IPS DF 4.7 (cell line): ENCODE results near the gene AMOT.

Source experiments
- DNase-seq: peaks from one replicate; pipeline ENCODE4 v3.0.0-alpha.2; 2013; ENCODE audit warnings: low spot score; ENCODE audit errors: extremely low read depth

Gene AMOT

GRCh38 chrX:112803060-112803459, 37.6 kb downstream of the AMOT start:
- no peak for DNase-seq

DNA sequence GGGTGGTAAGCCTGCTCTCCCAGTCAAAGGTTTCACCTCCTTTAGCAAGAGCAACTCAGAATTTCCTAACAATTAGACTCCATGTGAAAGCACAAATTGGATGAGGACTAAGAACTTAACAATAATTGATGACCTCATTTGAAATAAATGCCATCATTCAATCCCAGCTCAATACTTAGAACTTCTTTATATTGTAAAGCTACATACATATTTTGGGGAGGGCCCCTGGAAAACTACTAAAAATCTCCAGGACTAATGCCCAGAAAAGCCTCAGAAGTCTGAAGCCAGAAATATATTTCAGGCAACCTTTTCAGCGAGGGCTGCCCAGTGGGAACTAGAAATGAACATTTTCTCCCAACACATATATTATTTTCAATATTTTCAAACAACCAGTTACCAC, 38.1 kb downstream of the AMOT start:
- DNase-seq = no peak

DNA sequence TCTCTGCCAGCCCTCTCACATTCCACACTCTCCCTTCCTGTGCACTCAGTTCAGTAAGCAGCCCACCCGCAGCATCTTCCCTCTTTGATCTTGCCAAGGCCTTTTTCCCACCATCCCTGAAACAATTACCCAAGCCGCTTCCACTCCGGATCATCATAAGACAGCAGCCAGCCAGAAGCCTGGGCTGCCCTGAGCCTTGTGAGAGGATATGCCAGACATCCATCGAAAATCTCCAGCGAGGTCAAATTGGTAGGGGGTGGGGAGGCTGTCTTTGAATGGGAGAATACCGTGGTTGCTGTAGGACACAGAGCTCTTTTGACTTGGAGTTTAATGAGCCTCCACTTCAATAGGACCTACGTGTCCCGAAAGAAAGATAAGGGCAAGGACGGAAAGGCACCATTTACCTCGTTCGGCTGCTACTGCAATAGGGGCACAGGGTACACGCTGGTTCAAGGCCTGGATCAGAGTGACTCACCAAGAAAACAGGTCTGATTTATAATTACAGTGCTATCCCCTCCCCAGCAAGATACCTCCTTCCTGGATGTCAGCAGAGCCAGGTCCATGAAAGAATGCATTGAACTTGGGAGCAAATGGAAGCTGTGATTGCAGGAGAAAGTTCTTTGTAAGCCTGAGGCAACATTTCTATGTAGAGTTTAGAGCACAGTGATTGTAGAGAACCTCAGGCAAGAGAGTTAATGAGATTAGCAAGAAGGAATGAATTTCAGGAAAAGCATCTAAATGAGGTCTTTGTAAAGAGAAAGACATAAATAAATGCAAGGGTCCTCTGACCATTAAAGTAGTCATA, 39.5 kb downstream of the AMOT start:
- DNase-seq = no peak

DNA sequence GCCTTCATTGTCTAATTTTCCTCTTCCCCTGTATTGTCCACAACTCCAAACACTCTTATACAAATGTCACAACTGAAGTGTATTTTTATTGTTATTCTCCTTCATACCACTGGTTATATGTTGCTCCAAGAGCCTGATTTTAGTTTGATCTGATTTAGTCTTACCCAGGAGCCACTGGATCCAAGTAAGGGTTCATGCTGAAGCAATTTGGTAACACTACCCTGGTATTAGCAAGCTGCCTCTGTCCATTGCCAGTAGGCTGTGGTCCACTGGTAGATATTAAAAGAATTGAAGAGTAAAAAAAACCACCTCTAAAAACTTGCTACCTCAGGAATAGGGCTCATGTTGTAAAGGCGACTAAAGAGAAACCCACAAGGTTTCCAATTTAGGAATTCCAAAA, 41.2 kb downstream of the AMOT start:
- no peak for DNase-seq

DNA sequence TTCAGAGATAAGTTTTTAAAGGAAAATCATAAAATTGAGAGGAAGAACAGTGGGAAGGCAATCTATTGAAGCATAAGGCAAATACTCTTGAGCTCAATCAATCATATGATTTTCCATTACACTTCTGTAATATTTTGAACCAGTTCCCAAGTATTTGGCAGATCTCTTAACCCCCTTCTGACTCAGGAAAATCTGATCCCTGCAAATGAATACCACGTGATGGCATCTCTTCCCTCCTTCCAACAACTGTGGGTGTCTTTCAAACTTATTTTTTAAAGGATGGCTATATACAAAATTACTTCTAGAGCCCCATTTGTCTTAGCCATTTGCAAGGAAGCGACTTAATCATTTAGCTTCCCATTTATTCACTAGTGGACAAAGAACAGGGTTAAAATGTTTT, 41.9 kb downstream of the AMOT start:
- no peak for DNase-seq

DNA sequence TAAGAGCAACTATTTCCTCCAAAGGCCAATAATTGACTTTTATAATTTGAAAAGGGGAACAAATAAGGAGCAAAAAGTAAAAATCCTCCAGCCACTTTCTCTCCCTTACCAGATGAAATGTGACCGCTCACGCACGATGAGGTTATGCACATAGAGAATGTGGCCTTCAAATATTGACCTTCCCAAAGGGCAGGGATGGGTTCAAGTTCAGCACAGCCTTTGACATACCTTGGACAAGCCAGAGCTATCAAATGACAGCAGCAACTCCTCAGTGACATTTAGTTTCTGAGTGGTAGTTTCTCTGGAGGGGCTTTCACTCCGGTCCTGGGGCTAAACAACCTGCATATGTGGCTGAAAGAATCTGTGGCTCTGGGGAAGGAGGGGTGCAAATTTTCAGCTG, 50.7 kb downstream of the AMOT start:
- DNase-seq = no peak

GRCh38 chrX:112786076-112786475, 54.6 kb downstream of the AMOT start:
- no peak for DNase-seq

DNA sequence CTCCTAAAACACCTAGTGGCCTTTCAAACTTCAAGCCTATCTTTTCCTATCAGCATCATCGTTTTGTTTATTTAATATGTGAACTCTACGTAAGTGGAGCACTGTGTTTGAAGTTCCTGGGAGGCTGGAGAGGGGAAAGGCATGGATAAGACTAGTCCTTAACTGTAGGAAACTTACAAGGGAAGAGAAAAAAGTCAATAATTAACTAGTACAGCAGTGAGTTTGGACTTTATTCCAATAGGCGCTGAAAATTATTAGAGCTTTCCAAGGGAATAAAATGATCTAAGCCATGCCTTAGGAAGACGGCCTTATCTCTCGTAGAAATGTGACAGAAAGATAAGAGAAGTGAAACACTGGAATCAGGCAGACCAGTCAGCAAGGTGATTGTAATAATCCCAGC, 55.3 kb downstream of the AMOT start:
- no peak for DNase-seq

DNA sequence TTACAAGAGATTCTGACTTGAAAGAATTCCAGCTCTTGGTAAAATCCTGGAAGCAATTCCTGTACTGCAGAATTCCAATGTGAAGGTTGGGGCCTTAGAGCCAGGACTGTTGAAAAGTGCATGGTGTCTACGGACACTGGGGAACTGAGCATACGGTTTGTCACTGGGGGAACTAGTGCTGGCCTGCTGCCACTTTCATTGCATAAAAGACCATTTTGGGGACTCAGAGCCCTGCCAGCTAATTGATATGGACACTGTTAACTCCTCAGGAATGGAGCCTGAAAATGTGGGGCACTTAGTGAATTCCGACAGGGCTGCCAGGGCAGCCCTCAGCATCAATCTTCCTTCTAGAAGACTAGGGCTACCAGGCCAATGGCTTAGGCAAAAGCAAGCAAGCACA, 55.9 kb downstream of the AMOT start:
- DNase-seq = no peak

- no peak for DNase-seq
Observed at GRCh38 chrX:112779139-112779538, 61.5 kb downstream of the AMOT start.

DNA sequence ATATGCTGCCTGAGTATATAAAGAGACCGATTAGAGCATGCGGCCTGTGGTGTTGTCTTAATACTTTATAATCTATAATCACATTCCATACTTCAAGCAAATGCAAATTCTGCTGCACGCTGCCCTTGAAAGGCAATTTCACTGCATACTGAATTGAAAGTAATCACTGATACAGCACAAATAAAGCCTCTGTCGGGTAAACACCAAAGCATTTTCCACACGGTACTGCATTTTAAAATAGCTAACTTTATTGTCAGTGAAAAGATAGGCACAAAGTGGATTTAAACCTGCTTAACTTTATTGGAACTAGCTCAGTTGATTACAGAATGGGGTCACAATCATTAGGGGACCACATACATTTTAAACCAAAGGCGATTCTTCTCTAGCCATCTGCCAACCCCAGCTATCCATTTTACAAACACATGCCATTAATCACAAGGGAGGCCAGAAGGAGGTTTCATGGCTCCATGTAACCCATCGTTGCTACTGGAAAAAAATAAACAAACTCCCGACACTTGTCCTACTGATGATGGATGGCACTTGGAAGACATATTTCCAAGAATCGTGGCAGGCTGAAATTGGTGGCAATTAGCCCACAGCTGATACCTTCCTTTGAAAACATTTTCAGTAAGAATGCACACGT, 65.9 kb downstream of the AMOT start:
- no peak for DNase-seq

GRCh38 chrX:112774142-112774541, 66.5 kb downstream of the AMOT start:
- no peak for DNase-seq

DNA sequence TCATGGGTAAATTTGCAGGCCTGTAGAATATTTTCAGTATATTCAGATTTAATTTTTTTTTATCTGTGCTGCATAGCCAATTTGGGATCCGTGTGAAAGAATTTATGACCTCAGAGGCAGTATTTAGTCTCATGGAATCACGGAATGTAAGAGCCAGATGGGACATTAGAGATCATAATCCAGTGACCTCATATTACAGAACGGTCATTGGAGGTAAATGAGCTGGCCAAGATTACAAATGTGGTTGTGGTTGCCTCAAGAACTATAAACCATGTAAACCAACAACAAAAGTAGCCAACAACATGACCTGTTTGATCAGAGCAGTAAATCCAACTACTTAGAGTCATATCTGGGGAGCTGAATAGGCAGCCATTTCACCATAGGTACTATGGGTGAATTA, 71.6 kb downstream of the AMOT start:
- no peak for DNase-seq

GRCh38 chrX:112768563-112768962, 72.1 kb downstream of the AMOT start:
- no peak for DNase-seq

DNA sequence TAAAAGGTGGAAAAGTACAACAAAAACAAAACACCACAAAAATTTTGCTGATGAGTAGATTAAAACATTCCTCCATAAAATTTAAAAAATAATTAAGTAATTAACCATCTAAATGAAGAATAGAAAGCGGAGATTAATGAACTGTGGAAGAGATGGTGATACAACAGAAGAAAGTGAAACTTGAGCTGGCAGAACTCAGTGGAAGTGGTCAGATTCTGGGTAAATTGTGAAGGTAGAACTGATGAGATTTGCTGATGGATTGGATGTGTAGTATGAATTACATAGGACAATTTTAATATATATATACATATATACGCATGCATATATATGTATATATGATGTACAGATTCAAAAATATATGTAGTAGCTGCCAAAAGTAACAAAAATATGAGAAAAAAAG, 73.9 kb downstream of the AMOT start:
- no peak for DNase-seq

DNA sequence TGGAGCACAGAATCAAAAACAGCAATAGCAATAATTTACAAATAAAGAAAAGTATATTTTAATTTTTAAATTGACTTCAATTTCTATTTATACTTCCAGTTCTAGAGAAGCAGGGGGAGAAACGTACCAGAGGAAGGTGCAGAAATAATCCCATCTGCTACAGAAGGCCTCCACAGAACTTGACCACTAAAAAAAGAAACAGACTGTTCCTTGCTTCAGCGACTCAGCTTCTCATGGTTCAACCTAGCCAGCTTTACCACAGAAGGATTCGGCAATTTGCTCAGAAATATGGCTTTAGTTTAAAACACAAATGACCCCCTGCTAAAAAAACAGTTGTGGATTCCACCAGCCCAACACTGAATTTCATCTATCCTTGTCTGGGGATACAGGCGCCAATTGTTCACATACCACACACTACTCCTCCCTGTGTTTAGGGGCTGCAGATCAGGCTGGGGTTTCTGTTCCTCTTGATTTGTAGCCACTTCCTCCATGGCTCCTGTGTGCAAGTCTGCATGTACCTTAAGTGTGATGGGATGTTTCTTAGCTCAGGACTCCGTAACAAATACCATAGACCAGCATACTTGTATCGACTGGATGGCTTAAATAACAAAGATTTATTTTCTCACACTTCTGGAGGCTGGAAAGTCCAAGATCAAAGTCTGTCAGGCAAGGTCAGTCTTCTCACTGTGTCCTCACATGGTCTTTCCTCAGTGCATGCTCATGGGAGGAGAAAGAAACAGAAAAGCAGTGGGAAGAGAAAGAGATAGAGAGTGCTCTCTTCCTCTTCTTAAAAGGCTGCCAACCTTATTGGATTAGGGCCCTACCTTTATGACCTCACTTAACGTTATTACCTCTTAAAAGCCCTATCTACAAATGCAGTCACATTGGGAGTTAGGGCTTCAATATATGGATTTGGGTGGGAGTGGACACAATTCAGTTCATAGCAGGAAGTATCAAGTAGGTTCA, 79.1 kb downstream of the AMOT start:
- no peak for DNase-seq

GRCh38 chrX:112760697-112761096, 79.9 kb downstream of the AMOT start:
- DNase-seq = no peak

DNA sequence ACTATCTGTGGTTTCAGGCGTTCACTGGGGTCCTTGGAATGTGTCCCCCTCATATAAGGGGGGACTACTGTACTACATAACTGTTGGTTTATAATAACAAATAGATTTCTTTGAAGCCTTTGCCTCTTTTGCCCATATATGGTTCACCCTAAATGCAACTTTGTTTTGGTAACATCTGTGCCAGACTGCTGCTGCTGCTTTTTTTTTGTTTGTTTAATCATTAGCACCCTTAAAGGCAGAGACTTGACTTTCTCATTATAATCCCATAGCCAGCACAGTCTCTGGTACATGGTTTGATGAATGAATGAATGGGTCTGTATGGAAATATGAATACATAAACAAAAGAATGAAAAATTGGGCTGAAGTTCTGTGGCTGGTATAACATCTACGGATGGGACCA, 80.7 kb downstream of the AMOT start:
- DNase-seq = no peak

DNA sequence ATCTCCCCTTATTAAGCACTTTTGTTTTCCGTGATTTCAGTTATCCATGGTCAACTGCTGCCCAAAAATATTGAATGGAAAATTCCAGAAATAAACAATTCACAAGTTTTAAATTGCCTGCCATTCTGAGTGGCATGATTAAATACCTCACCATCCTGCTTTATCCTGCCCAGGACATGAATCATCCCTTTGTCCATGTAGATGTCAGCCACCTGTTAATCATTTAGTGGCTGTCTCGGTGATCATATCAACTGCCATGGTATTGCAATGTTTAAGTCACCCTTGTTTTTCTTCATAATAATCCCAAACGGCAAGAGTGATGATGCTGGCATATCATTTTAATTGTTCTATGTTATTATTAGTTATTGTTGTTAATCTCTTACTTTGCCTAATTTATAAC, 81.1 kb downstream of the AMOT start:
- DNase-seq = no peak

DNA sequence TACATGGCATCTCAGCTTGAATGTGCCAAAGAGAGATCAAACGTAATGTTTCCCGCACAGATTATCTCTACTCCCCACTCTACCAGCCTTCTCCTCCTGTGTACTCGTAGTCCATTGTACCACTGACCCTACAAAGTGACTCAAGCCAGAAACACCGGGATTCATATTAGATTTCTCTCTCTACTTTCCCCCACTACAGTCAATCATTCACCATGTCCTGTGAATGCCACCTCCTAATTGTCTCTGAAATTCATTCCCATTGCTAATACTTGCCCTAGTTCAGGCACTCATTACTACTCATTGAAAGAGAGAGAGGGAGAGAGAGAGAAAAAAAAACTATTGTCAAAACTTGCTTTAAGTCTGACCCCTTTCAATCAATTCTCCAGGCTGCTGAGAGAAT, 82.7 kb downstream of the AMOT start:
- DNase-seq = no peak

- DNase-seq = no peak
Observed at GRCh38 chrX:112753116-112753515, 87.5 kb downstream of the AMOT start.

DNA sequence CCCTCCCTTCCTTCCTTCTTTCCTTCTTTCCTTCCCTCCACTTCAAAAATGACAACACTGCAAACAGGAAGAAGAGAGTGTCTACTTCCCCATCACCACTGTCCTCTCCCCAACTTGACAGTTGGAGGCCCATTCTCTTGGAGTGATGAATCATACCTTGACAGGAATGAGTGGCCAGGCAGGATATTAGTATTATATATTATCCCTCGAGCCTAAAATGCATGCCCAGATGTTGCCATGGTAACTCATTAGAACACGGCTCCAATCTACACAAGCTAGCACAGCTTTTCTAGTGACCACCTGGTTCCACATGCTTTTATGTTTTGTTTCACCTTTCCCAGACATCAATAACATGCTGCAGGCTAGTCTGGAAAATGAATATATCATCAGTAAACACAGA, 89.6 kb downstream of the AMOT start:
- DNase-seq = no peak
